SK-N-SH (cell line): ENCODE measurements around the gene HIGD1C. TPM values are rescaled to one million over a fixed set of nuclear protein-coding genes. Genes with fewer than 3 reads are reported as not detected.

Experiments
- CTCF ChIA-PET: fragments of 300-600, 350-600 bp; formaldehyde crosslinking; extraction: SDS; loops from one replicate; lab custom pipeline; 2021; lab: Yijun Ruan, JAX
- POLR2A ChIA-PET: fragments of 350-600 bp; sonication (Branson Sonifier 250); formaldehyde crosslinking; extraction: SDS; loops from one replicate; lab custom pipeline; 2020; ENCODE audit warnings: antibody characterized with exemption, inconsistent platforms; lab: Yijun Ruan, JAX
- DNase-seq: peaks from one replicate; pipeline ENCODE4 v3.0.0; 2012
- H2AFZ ChIP-seq: fragments of 200-600 bp; sonication (generic); 2 replicates; pipeline ENCODE4 v1.8.1; 2016; ENCODE audit warnings: antibody characterized with exemption, mild to moderate bottlenecking, low read depth
- H3F3A ChIP-seq: fragments of 200-600 bp; sonication (generic); replicated peaks from 2 replicates; pipeline ENCODE3; 2016; ENCODE audit warnings: antibody characterized with exemption, mild to moderate bottlenecking; ENCODE audit not compliant: insufficient read depth
- H3K27ac ChIP-seq, 2 experiments: fragments of 200-500 bp in 1 of 2; fragments of 200-600 bp in 1 of 2; sonication (Bioruptor generic) in 1 of 2; sonication (generic), shearing (Covaris generic) in 1 of 2; 2 replicates each; pipeline versions ENCODE4 v1.5.1 to v1.6.1; 2014 to 2016; ENCODE audit warnings: low read depth in 2 of 2, inconsistent platforms in 1 of 2, low read length in 1 of 2, mild to moderate bottlenecking in 1 of 2, mixed read lengths in 1 of 2
- H3K27me3 ChIP-seq: fragments of 200-600 bp; sonication (generic), shearing (Covaris generic); 2 replicates; pipeline ENCODE4 v1.6.1; 2016; ENCODE audit warnings: mixed run types; ENCODE audit not compliant: insufficient read depth
- H3K36me3 ChIP-seq, 2 experiments: fragments of 200-500 bp in 1 of 2; fragments of 200-600 bp in 1 of 2; sonication (Bioruptor generic) in 1 of 2; sonication (generic) in 1 of 2; replicated peaks in 1 of 2; 2 replicates each; pipeline versions ENCODE3 to v1.5.1; 2014 to 2016; ENCODE audit warnings: low read length in 1 of 2, mild to moderate bottlenecking in 1 of 2; ENCODE audit not compliant: insufficient read depth in 2 of 2, control insufficient read depth in 1 of 2
- H3K4me1 ChIP-seq, 2 experiments: fragments of 200-500 bp in 1 of 2; fragments of 200-600 bp in 1 of 2; sonication (Bioruptor generic) in 1 of 2; sonication (generic), shearing (Covaris generic) in 1 of 2; 2 replicates each; pipeline versions ENCODE4 v1.5.1 to v1.6.1; 2014 to 2016; ENCODE audit warnings: low read depth in 1 of 2, low read length in 1 of 2, mixed run types in 1 of 2; ENCODE audit not compliant: insufficient read depth in 2 of 2, control insufficient read depth in 1 of 2
- H3K4me2 ChIP-seq: fragments of 200-600 bp; sonication (generic), shearing (Covaris generic); 2 replicates; pipeline ENCODE4 v1.6.1; 2017; ENCODE audit warnings: mixed run types
- H3K4me3 ChIP-seq, 2 experiments: fragments of 200-500 bp in 1 of 2; fragments of 200-600 bp in 1 of 2; sonication (Bioruptor generic) in 1 of 2; sonication (generic), shearing (Covaris generic) in 1 of 2; 2 replicates each; pipeline versions ENCODE4 v1.5.1 to v1.8.1; 2014 to 2016; ENCODE audit warnings: low read depth in 2 of 2, inconsistent platforms in 1 of 2, low read length in 1 of 2, mild to moderate bottlenecking in 1 of 2, mixed read lengths in 1 of 2, moderate library complexity in 1 of 2
- H3K79me2 ChIP-seq: fragments of 200-600 bp; sonication (generic); 2 replicates; pipeline ENCODE4 v1.8.1; 2017; ENCODE audit warnings: mild to moderate bottlenecking; ENCODE audit not compliant: insufficient read depth
- H3K9ac ChIP-seq: fragments of 200-600 bp; sonication (generic); 2 replicates; pipeline ENCODE4 v1.6.1; 2017; ENCODE audit warnings: mixed run types
- H3K9me2 ChIP-seq: fragments of 200-600 bp; sonication (generic); 2 replicates; pipeline ENCODE4 v1.6.1; 2017; ENCODE audit warnings: mixed run types
- H3K9me3 ChIP-seq: fragments of 200-600 bp; sonication (generic); 2 replicates; pipeline ENCODE4 v1.6.1; 2017; ENCODE audit warnings: mixed run types, mild to moderate bottlenecking, moderate library complexity
- H4K20me1 ChIP-seq: fragments of 200-600 bp; sonication (generic); 2 replicates; pipeline ENCODE4 v1.6.1; 2017; ENCODE audit warnings: mild to moderate bottlenecking, mixed run types; ENCODE audit not compliant: insufficient read depth
- CTCF ChIP-seq: fragments of 200-600 bp; sonication (generic); IDR thresholded peaks from 2 replicates; pipeline ENCODE4 v1.6.1; 2017; ENCODE audit warnings: antibody characterized with exemption, mild to moderate bottlenecking, moderate library complexity
- FOSL2 ChIP-seq: IDR thresholded peaks from 2 replicates; pipeline ENCODE4 v1.4.0; 2012; ENCODE audit warnings: low read depth, mild to moderate bottlenecking, moderate library complexity, borderline replicate concordance
- GABPA ChIP-seq: IDR thresholded peaks from 2 replicates; pipeline ENCODE4 v1.4.0; 2012; ENCODE audit warnings: low read depth, mild to moderate bottlenecking
- GATA2 ChIP-seq: sonication (generic); formaldehyde crosslinking; IDR thresholded peaks from 2 replicates; pipeline ENCODE4 v1.5.0; 2020; ENCODE audit warnings: mild to moderate bottlenecking, missing genetic modification reagents
- JUND ChIP-seq: IDR thresholded peaks from 2 replicates; pipeline ENCODE4 v1.4.0; 2012
- MAX ChIP-seq: IDR thresholded peaks from 2 replicates; pipeline ENCODE4 v1.4.0; 2012; ENCODE audit warnings: low read depth
- MXI1 ChIP-seq: IDR thresholded peaks from 2 replicates; pipeline ENCODE4 v1.6.1; 2012; ENCODE audit warnings: mild to moderate bottlenecking, low read depth, low read length, improper control_type of control experiment
- PBX3 ChIP-seq: IDR thresholded peaks from 2 replicates; pipeline ENCODE4; 2012
- RAD21 ChIP-seq: IDR thresholded peaks from 2 replicates; pipeline ENCODE4 v1.6.1; 2012; ENCODE audit warnings: mild to moderate bottlenecking, low read length
- RFX5 ChIP-seq: IDR thresholded peaks from 2 replicates; pipeline ENCODE4 v1.6.1; 2012; ENCODE audit warnings: mild to moderate bottlenecking, improper control_type of control experiment, low read length
- RXRA ChIP-seq: IDR thresholded peaks from 2 replicates; pipeline ENCODE4 v1.4.0; 2012; ENCODE audit warnings: low read depth, mild to moderate bottlenecking, borderline replicate concordance
- TAF1 ChIP-seq: IDR thresholded peaks from 2 replicates; pipeline ENCODE4 v1.6.1; 2012; ENCODE audit warnings: low read depth, mild to moderate bottlenecking, low read length, moderate library complexity, borderline replicate concordance
- USF2 ChIP-seq: fragments of 150-350 bp; IDR thresholded peaks from 2 replicates; pipeline ENCODE4 v1.6.1; 2017; ENCODE audit warnings: antibody characterized with exemption, low read length, low read depth, borderline replicate concordance
- ZBTB33 ChIP-seq: IDR thresholded peaks from 2 replicates; pipeline ENCODE4 v1.4.0; 2012; ENCODE audit warnings: low read depth, borderline replicate concordance
- polyA plus RNA-seq, 3 experiments: library from polyadenylated mRNA; depleted of rRNA; stranded (reverse); fragments of >200 nt; gene quantifications; 2 replicates each; pipeline ENCODE4 v1.2.3, GENCODE V29; 2012

Gene HIGD1C
- polyA plus RNA-seq, 1 of the 3 experiments (the other 2 are of a cell fraction): not detected

- Histone ChIP-seq H3K27me3 (no peaks in the 10 kb centered on the region), H3K9me3 (no peaks in the 10 kb centered on the region), H3K4me1 (no peaks in the 10 kb centered on the region), H4K20me1 (no peaks in the 10 kb centered on the region; the same call in 1 of the 2 replicates), H3K36me3 (no peaks in the 10 kb centered on the region), H3K27ac (no peak overlapping the region), H3K9me2 (no peaks in the 10 kb centered on the region), H3K4me2 (no peak overlapping the region), H3K79me2 (peaks cover 98% of the 10 kb centered on the region), H3K4me3 (no peak overlapping the region), H3K9ac (no peak overlapping the region), H2AFZ (no peak overlapping the region), H3F3A (no peaks in the 10 kb centered on the region)
- TF ChIP-seq RXRA (no peak), TAF1 (no peak), RAD21 (no peak), GATA2 (CRISPR knock-in tag) (no peak), JUND (no peak), MAX (no peak), CTCF (no peak), PBX3 (no peak), RFX5 (no peak), ZBTB33 (no peak), MXI1 (no peak), GABPA (no peak), FOSL2 (no peak), USF2 (no peak)
- ChIA-PET CTCF (interaction anchor here (0.9 kb wide), 1 partner anchor 30 kb away, joined by 3 read pairs; no protein-coding TSS in a partner anchor), POLR2A (no interaction called here)
- no peak for DNase-seq
Observed at GRCh38 chr12:51017452-51017851, 65.1 kb downstream of the HIGD1C start.
